K562 (cell line): ENCODE results near the gene CHCHD5.

ENCODE experiments used
- CLOCK ChIP-seq: fragments of 250-450 bp; sonication (Bioruptor Pico); IDR thresholded peaks from 2 replicates; pipeline ENCODE4 v1.4.0; 2020; ENCODE audit warnings: mild to moderate bottlenecking, moderate library complexity, borderline replicate concordance
- CREM ChIP-seq: IDR thresholded peaks from 2 replicates; pipeline ENCODE4 v1.6.1; 2014; ENCODE audit warnings: antibody characterized with exemption, low read depth
- CTCF ChIP-seq, 3 experiments: IDR thresholded peaks in 2 of 3; conservative IDR thresholded peaks in 1 of 3; 2 replicates each; pipeline ENCODE4 v1.5.1; 2011 to 2012; ENCODE audit warnings: low read length in 3 of 3, mild to moderate bottlenecking in 3 of 3, control low read depth in 2 of 3, improper control_type of control experiment in 1 of 3, inconsistent platforms in 1 of 3, low read depth in 1 of 3, mixed read lengths in 1 of 3, moderate library complexity in 1 of 3; ENCODE audit not compliant: insufficient read depth in 2 of 3
- POLR2G ChIP-seq: fragments of 200-400 bp; formaldehyde crosslinking; IDR thresholded peaks from 2 replicates; pipeline ENCODE4 v1.6.1; 2017; ENCODE audit warnings: low read depth, mild to moderate bottlenecking, antibody characterized with exemption, low read length, moderate library complexity

DNA sequence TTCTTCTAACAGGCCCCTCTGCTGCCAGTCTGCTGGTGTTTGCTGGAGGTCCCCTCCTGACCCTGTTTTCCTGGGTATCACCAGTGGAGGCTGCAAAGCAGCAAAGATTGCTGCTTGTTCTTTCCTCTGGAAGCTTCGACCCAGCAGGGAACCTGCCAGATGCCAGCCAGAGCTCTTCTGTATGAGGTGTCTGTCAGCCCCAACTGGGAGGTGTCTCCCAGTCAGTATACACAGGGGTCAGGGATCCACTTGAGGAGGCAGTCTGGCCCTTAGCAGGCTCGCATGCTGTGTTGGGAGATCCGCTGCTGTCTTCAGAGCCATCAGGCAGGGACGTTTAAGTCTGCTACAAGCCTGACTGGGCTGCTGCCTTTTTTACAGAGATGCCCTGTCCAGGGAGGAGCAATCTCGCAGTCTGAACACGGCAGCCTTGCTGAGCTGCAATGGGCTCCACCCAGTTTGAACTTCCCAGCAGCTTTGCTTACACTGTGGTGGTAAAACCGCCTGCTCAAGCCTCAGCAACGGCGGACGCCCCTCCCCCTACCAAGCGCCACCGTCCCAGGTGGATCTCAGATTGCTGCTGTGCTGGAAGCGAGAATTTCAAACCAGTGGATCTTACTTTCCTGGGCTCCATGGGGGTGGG, 29.9 kb downstream of the CHCHD5 start:
- TF ChIP-seq CREM (no peak), CLOCK (CRISPR knock-in tag) (no peak), POLR2G (no peak), CTCF (IDR thresholded peaks at IDR 0.05 in 2 of 3, conservative IDR thresholded peaks at IDR 0.05 in 1 of 3; ENCODE audit: insufficient read depth in 2 of 3, low read depth in 1 of 3, low read length in 3 of 3) (no peak)
